D341Med (cell line): ENCODE data around the gene CXCL17.

ENCODE experiments used
- DNase-seq: peaks from one replicate; pipeline ENCODE4 v3.0.0; 2012; ENCODE audit warnings: low spot score

CXCL17 gene

DNA sequence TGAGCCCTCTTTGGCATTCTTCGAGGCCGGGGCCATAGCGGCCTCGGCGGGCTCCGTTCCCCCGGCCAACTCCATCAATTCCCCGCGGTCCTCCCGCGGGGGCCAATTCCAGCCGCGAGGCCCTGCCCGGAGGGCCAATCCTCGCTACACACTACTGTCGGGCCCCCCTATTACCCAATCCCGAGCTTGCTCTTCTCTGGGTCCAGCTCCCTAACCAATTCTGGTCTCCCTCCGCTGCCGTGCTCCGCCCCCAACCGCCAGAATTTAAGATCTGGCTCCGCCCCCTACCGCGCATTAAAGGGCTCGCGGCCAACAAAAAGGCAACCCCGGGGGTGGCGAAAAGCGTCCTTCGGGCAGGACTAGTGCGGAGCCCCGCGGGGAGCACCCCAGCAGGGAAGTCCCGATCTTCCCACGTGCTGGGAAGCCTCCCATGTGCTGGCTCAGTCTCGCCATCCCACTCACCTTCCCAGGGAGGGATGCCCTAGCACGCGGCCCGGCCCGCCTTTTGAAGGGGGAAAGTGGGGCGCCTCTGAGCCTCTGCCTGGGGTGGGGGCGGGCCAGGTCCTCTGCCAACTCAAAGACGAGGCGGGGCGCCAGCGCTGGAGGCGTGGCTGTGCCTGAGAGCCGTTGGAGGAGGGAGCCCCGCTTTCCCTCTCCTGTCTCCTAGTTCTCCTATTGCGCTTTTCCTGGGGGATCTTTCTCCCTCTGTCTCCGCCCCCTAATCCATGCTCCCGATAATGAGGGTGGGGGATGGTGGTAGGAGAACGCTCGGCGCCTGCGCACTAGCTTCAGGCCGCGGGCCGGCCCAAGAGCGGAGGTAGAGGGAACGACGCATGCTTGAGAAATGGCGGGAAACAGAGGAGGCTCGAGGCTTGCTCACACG lies 19.0 kb downstream of the CXCL17 start:
- DNase-seq, result no peak

DNA sequence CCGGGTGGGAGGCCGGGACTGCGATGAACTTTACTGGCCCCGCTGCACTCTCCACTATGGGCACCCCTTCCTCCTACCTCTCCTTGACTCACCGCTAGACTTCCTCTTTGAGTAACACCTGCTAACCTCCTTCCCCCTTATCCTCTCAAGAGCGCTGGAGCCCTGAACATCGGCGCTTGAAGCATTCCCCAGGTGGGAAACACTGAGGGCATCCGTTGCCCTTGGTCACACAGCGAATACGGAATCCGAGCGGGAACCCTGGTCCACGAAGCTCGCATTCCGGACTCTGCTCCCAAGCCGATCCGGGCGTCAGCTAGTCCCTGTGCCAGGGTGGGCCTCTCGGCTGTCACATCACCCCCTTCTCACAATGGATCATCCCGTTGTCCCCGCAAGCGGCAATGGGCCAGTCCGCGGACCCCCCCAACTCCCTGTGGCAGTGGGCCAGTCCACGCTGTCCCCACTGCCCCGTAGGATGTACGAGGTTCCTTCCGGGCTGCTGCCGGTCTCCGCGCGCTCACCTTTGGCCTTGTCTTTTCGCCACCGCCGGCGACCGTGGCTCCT lies 19.8 kb downstream of the CXCL17 start:
- no peak for DNase-seq

DNA sequence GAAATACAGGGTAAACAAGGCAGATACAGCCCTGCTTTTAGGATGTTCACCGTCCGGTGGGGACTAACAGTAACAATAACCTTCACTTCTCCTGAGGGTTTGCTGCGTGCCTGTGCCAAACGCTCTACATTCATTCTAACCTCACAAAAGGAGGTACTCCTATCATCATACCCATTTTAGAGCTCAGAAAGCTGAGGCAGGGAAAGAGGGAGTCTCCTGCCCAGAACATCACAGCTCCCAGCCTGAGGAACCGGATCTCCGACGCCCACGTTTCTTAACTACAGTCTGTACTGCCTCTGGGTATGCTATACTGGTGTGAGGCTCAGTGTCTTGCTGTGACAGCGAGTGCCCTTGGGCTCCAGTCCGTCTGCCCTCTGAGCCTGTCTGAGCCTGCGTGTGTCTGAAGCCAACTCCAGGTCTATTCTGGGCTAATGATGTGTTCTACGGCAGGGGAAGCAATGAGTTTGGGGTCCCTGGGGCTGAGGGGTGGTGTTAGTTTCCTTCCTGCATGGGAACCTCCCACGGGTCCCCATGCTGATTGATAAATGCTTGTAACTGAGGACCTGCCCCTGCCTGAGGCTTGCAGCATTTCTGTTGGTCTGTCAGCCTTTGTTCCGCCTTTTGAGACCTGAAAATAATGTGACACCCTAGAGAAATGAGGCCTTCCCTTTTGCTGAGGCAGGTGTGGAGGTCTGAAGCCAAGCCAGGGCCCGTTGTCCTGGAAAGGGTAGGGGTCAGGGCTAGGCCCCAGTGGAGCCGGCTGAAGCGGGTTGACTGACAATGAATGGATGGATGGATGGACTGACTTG lies 20.4 kb downstream of the CXCL17 start:
- no peak for DNase-seq

DNA sequence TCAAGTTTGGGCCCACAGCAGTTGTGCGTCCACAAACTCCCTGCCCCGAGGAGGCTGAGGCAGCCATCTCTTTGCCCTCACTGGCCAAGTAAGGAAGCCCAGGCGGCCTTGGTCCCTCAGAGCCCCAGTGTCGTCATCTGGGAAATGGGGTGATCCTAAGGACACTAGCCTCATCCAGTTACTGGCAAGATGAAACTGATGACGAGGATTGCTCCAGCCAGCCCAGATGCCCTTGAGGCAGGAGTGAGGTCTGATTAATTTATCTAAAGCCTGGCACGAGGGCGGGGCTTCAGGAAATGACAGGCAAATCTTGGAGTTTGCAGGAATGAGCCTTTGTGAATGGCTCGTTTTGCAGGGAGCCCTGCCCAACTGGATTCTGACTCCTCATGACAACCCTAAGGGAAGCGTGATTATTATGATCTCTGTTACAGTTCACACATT lies 21.1 kb downstream of the CXCL17 start:
- no peak for DNase-seq

DNA sequence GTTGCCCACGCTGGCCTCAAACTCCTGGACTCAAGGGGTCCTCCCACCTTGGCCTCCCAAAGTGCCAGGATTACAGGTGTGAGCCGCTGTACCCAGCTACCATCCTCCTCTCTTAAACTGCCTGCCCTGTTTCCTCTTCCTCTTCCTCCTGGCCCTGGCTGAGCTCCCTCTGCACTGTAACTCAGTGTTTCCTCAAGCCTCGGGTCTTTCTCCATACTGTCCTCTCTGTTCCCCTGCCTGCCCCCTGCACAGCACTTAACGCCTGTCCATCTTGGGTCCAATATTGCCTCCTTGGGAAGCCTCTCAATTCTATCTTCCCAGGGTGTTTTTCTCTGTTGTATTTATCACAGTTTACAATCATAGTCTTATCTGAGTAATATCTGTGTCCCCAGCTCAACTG lies 21.6 kb downstream of the CXCL17 start:
- DNase-seq, result no peak

DNA sequence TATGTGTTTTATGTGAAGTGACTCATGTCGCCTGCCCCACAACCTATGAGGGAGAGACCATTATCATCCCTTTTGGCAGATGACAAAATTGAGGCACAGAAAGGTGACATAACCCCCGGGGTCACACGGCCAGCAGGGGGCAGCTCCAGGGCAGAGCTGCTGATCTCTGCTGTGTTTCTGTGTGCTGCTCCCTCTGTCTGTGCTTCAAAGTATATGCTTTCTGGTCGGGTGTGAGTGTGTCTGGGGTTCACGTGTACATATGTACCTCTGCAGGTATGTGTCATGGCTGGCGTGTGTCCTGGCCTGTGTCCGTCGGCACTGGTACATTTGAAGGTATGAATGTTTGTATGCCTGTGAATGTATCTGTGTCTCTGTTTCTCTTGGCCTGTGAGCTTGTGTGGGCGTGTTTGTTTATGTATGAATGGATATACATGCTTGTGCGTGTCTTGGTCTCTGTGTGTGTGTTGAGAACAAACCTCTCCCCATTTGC lies 22.6 kb downstream of the CXCL17 start:
- peak; percentile 80 for DNase-seq

DNA sequence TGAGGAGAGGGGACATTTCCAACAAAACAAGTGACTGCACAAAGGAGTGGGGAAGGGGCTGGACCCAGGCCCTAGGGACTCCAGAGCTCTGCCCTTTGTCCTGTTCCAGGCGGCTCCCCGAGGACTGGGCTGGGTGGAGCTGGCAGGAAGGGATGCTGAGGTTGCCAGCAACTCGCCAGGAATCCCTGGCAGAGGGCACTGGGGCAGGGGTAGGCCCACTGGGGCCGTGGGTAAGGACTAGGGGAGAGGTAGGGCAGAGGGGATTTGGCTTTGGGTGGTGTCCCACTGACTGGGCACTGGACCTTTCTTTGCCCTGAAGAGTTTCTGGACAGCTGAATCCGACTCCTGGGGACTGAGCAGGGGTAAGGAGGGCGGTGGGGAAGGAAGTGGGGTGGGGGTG lies 23.4 kb downstream of the CXCL17 start:
- no peak for DNase-seq

DNA sequence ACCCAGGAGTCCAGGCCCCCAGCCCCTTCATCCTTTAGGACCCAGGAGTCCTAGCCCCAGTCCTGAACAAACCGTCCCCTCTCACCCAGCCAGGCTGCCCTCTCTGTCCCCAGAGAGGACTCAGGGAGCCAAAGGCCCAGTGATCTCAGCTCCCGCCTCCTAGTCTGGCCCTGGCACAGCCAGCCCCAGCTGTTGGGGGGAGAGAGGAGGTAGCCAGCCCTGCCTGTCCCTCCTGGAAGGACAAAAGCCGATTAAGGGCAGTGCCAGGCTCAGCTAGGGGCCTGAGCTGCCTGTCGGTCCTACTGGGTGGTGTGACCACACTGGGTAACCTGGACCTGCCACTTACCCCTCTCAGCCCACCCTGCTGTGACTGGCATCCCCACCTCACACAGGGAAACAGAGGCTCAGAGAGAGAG lies 30.1 kb downstream of the CXCL17 start:
- peak; percentile 43 for DNase-seq

DNA sequence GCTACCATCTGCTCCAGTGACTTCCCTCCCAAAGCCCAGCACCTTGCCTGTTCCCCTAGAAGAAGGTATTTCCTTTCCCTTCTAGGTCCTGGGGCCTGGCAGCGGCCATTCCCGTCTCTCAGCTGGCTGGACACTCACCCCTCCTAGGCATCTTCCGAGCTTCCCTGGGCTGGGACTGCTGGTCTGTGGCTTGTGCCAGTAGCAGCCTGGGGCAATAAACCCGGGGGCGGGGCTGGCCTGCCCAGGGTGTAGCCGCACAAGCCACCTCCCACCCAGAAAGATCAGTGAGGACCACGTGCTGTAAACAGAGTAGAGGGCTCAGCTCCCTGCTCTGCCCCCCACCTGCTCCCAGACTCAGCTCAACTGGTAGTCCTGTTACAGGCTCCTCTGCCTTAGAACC lies 30.5 kb downstream of the CXCL17 start:
- DNase-seq, result peak; percentile 53

DNA sequence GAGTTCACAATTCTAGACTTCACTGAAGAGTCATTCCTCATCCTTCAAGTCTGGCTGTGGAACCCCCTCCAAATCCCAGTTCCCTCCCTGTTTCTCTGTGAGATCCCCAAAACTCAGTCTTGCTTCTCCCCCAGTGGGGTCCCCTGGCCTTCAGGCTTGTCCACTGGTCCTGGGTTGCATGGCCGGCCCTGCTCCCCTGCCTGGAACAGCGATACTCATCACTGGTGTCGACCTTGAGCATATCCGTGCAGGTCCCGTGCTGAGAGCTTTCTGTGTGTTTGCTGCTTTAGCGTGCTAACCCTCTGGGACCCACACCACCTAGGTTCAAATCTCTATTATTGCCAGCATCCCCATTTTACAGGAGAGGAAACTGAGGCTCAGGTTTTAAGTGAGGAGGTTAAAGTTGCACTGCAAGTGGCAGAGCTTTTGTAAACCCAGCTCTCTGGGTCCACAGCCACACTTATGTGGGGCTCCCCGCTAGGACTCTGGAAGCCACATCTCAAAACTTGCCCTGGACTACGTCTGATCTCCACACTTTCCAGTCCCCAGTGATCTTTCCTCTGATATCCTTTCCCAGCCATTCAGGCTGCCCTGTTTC lies 31.1 kb downstream of the CXCL17 start:
- DNase-seq, result no peak

DNA sequence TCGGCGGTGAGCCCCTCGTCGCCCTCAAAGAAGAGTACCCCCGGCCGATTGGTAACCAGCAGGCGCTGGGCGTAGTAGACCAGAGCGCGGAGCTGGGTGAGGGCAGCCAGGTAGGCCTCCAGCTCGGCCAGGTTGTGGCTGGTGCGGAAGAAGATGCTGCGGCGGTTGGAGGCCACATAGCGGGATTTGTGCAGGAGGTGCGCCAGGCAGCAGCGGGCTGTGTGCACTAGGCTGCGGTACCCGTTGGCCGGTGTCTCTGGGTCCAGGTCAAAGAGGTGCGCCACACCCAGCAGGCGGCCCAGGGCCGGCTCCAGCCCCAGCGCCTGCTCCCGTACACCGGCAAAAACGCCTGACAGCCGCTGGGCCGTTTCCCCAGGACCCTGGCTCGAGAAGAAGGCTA lies 32.4 kb downstream of the CXCL17 start:
- DNase-seq, result no peak

DNA sequence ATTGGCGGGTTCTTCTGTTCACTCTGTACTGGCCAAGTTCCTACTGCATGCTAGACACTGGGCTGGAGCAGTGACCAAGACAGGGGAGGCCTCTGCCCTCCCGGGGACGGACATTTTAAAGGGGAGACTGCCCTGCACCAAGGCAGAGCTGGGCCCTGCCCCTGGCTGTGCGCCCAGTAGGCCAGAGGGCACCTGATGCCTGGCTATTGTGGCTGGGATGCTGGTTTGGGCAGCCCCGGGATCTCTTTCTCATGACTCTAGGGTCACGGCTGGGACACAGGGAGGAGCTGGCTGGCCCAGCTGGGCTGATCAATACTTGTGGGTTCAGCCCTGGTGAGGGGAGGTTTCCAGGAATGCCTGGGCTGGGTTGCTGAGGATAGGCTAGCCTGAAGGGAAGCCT lies 33.3 kb downstream of the CXCL17 start:
- DNase-seq, result no peak

DNA sequence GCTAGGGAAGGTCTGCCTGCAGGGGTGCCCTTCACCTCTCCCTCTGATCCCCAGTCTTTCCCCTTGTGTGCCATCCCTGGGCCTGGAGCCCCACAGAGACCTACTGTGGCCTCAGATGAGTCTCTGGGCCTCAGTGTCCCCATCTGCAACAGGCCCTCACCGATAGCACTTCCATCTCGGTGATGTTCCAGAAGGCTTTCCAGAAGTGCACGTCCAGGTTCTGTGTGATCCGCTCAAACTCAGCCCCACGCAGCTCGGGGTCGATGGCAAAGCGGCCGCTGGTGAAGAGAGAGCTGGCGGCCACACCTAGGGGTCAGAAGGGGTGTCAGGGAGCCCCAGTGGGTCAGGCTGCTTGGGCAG lies 35.0 kb downstream of the CXCL17 start:
- DNase-seq, result no peak

DNA sequence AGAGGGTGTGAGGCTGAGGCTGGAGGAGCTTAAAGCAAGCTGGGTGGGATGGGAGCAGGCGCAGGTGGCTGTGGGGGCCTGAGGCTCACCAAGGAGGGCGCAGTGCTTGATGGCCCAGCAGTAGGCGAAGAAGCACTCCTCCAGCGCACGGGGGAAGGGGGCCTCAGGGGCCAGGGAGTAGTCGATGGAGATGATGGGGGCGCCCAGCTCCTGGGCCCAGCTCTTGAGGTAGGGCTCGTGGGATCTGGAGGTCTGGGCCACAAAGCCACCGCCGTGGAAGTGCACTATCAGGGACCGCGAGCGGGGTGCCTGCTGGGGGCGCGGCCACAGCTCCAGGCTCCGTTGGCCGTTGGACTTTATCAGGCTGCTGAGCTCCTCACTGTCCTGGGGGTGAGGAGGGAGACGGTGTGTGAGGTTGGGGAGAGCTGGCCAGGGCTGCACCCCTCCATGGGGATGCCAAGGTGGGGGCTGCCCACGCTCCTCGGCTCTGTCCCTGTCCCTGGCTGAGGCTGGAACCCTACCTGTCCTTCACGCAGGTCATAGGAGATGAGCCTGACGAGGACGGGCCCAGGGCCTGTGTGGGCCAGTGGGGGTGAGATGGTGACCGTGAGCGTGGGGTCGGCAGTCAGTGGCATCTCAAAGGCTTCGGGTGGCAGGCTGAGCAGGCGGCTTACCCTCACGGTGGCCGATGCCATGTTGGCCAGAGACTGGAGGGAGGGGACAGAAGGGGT lies 35.5 kb downstream of the CXCL17 start:
- no peak for DNase-seq

DNA sequence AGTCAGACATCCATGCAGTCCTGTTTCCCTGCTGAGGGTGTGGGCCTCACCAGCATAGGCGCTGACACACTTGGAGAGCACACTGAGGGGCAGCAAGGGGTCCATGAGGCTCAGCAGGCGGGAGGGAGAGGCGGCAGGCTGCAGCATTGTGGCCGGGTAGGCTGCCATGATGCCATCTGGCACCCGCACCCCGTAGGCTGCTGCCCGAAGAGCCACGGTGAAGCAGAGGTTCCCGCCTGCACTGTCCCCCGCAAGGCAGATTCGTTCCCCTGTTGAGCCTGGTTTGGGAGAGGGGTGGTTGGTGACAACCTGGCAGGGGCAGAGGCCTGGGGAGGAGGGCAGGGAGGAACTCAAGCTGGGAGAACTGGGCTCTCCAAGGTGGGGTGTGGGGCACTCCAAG lies 36.6 kb downstream of the CXCL17 start:
- no peak for DNase-seq

DNA sequence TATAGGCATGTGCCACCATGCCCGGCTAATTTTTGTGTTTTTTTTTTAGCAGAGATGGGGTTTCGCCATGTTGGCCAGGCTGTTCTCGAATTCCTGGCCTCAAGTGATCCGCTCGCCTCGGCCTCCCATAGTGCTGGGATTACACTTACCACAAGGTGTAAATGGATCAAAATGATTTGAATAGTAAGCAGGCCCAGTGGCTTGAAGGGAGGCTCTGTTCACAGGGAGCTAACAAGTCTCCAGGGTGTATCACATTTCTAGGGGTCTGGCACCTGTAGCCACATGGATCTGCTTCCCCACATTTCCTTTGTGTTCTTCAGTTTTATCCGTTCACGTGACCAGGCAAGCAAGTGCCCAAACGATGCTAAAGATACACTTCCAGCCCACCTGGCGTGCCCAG lies 39.2 kb downstream of the CXCL17 start:
- no peak for DNase-seq

DNA sequence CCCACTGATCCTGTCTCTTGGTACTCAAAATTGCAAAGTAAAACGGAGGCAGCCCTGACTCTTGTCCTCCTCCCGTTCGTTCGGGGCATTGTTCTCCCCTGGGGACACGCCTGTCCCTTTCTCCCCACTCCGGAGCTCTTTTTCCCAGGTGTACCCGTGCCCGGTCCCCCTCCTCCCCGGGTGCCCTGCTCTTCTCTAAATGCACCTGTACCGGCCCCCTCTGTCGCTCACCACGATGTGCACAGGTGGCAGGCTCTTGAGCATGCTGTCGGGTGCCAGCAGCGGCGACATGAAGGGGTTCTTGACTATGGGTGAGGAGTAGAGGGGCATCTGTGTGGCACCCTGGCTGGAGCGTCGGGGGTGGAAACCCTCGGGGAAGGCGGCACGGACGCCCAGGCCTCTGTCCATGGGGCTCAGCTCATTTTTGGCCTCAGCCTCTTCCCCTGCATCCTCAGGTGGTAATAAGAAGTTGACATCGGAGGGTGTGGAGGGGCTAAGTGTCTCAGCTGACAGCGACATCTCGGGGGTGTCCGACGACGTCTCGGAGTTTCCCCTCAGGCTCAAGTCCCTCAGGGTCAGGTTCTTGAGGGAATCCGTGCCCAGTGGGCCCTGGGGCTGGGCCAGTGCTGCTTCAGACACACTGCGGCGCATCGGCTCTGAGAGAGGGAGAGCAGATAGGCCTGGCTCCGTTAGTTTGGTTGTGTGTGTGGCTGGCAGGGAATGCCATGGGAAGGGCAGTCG lies 40.2 kb downstream of the CXCL17 start:
- DNase-seq, result no peak

DNA sequence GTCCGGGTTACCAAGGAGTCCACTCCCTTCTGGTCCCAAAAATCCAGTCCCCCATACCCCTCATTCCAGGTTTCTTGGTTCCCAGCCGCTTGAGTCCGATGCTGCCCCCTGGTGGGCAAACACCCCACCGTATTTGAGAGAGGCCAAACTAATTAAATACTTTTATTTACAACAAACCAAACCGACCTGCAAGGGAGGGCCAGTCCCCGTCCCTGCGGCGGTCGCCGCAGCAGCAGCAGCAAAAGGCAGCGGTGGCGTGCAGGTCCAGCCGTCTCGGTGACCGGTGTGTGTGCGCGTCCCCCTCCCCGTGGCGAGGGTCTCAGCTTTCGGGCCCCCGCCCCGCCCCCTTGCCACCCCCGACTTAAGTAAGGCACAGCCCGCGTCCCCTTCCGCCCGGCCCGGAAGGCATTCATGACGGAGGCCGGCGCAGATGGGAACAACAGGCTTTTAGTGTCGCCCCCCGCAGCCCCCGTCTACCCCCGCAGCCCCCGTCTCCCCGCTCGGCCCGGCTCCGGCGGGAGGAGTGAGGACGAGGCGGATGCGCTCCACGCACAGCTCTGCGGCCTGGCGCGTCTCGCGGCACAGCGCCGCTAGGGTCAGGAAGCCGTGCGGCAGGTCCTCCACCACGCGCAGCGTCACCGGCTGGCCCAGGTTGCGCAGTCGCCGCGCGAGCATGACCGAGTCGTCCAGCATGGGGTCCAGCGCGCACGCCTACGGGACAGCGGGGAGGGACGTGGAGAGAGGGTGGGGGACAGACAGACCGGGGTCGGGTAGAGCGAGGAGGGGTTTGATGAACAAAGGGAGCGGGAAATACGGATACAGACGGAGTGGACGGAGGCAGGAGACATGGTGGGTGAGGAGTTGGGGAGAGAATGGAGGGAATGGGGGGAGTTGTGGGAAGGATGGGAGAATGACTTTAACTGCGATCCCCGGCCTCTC lies 41.1 kb downstream of the CXCL17 start:
- DNase-seq, result peak; percentile 82

DNA sequence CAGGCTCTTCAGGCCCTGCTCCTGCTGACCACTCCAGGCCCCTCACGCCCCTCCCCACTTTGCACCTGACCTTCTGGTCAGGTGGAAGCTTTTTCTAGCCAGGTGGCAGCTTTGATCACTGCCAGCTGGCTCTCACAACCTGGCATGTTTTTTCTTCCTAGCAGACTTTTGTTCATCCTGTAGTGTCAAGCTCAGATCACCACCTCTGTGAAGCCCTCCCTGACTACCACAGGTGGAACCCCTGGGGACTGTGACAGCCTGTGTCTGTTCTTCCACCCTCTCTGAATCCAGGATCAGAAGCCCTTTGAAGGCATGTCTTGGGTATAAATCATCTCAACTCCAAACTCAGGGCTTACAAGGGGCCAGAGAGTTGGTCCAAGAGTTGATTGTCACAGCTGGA lies 42.3 kb downstream of the CXCL17 start:
- no peak for DNase-seq
